Mucosa of descending colon (tissue), 3 donors: ENCODE data around the gene ALPL. TPM values are rescaled to one million over a fixed set of nuclear protein-coding genes. Genes with fewer than 3 reads are reported as not detected.

Experiments
- ATAC-seq: fragments of 200-7000 bp; cut with Tn5 transposase; one replicate; pipeline ENCODE4 v1.9.1; 2020; ENCODE audit warnings: mild to moderate bottlenecking, moderate library complexity
- DNase-seq, 3 donors: peaks; one replicate each; pipeline ENCODE4 v3.0.0-alpha.2; 2020
- H3K36me3 ChIP-seq: fragments of 200-600 bp; one replicate; pipeline ENCODE4 v1.8.0; 2021; ENCODE audit warnings: low read depth, mild to moderate bottlenecking
- H3K4me1 ChIP-seq: fragments of 200-600 bp; one replicate; pipeline ENCODE4 v1.8.0; 2021; ENCODE audit warnings: low read depth, mild to moderate bottlenecking
- H3K4me3 ChIP-seq: fragments of 200-600 bp; one replicate; pipeline ENCODE4 v1.8.0; 2021; ENCODE audit warnings: mild to moderate bottlenecking
- H3K9me3 ChIP-seq: fragments of 200-600 bp; one replicate; pipeline ENCODE4 v1.8.0; 2021; ENCODE audit warnings: mild to moderate bottlenecking
- intact Hi-C, 2 donors: fragments of 100-400 bp; cut with DNase I in 1 of 2; cut with micrococcal nuclease in 1 of 2; formaldehyde crosslinking; loops; one replicate each; pipeline versions ENCODE4 v1.11.0 to v1.11.1; 2022; cut with DNase I, micrococcal nuclease
- total RNA-seq, 3 donors: library from RNA; stranded (reverse); fragmentation: NEBNext Ultra II Directional in 2 of 3; extraction: Animal tissue kit (Norgen Biotek cat#: 25700) in 2 of 3; gene quantifications; one replicate each; pipeline versions ENCODE4 v1.2.1 to v1.2.4, GENCODE V29; 2021 to 2023
- TF ChIP-seq, protein P1 (sequence below): fragments of 200-600 bp; IDR thresholded peaks from one replicate; pipeline ENCODE4 v1.8.0; 2022; ENCODE audit warnings: antibody characterized with exemption, mild to moderate bottlenecking
- donor health status: DM: no; HTN: no; CAD: no; lungs with moderate emphysema.
- donor health status: DM: no; HTN: no; CAD: no.
- donor health status: DM: no; HTN: yes; CAD: no.

The ALPL gene
- total RNA-seq, 3 donors from 2014 or later = 0.82 to 2.7 (median 0.90) TPM

DNA sequence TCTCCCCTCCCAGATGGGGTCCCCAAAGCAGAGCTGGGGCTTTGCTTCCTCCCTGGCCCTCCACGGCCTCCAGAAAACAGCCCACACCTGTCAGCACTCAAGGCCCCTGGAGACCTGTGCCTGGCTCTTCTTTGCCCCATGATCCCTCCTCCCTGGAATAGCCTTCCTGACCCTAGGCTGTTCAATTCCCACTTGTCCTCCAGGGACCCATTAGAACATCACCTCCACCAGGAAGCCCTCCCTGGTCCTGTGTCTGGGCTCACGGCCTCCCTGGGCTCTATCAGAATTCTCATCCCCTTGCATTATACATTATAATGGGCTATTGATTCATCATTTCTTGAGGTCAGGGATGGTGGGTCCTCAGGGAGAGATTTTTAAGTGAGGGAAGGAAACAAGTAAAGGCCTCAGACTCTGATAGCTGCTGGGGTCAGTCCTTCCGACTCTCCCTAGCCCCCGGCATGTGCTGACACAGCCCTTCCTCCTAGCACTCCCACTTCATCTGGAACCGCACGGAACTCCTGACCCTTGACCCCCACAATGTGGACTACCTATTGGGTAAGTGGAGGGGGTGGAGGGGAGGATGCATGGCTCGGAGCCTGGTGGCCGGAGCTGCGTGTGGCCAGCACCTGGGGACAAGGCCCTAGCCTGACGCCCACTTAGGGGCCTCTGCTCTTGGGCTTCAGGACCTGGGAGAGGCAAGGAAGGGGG, 60.8 kb downstream of the ALPL start:
- ATAC-seq (no peak), DNase-seq (no peak)
- TF ChIP-seq, protein P1, sequence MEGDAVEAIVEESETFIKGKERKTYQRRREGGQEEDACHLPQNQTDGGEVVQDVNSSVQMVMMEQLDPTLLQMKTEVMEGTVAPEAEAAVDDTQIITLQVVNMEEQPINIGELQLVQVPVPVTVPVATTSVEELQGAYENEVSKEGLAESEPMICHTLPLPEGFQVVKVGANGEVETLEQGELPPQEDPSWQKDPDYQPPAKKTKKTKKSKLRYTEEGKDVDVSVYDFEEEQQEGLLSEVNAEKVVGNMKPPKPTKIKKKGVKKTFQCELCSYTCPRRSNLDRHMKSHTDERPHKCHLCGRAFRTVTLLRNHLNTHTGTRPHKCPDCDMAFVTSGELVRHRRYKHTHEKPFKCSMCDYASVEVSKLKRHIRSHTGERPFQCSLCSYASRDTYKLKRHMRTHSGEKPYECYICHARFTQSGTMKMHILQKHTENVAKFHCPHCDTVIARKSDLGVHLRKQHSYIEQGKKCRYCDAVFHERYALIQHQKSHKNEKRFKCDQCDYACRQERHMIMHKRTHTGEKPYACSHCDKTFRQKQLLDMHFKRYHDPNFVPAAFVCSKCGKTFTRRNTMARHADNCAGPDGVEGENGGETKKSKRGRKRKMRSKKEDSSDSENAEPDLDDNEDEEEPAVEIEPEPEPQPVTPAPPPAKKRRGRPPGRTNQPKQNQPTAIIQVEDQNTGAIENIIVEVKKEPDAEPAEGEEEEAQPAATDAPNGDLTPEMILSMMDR = no peak
- intact Hi-C loops = no loop called here
- no peaks in the 10 kb centered on the region for H3K9me3 ChIP-seq
- H3K4me3 ChIP-seq = no peak overlapping the region
- H3K4me1 ChIP-seq = no peaks in the 10 kb centered on the region
- no peaks in the 10 kb centered on the region for H3K36me3 ChIP-seq

DNA sequence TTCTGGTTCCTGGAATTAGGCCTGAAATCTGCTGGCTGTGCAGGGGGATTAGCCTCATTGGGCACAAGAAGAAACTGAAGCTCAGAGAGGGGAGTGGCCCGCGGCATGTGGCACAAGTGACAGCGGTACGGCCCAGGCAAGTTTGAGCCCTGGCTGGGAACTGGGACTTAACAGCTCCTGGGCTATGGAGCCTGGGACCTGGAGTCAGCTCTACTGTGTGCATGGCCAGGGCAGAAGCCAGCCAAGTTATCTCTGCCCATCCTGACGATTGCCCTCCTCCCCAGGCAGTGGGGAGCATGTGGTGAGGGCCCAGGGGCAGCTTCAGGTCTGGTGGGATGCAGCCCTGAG, 61.3 kb downstream of the ALPL start:
- intact Hi-C loops = no loop called here
- DNase-seq (no peak), ATAC-seq (no peak)
- TF ChIP-seq, protein P1 = no peak
- no peak overlapping the region for H3K4me3 ChIP-seq
- no peaks in the 10 kb centered on the region for H3K36me3 ChIP-seq
- no peaks in the 10 kb centered on the region for H3K4me1 ChIP-seq
- H3K9me3 ChIP-seq = no peaks in the 10 kb centered on the region

DNA sequence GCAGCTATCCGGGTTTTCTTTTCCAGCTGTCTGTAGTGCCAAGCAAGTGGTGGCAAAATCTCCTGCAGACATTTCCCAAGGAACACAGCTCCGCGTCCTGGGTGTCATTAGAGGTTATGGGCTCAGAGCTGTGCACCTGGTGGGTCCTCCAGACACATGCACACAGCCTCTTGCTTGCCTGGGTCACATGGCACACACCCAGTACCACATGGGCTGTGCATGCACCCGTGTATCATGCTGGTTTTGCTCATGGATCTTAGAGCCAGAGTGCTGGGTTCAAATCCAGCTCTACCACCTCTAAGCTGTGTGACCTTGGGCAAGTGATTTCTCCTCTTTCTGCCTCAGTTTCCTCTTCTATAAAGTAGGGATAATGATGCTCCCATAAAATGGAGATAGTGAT, 61.7 kb downstream of the ALPL start:
- no peak for ATAC-seq
- intact Hi-C loops = no loop called here
- no peaks in the 10 kb centered on the region for H3K9me3 ChIP-seq
- H3K36me3 ChIP-seq = no peaks in the 10 kb centered on the region
- no peak overlapping the region for H3K4me3 ChIP-seq
- TF ChIP-seq, protein P1 = no peak
- DNase-seq = no peak
- H3K4me1 ChIP-seq = no peaks in the 10 kb centered on the region

DNA sequence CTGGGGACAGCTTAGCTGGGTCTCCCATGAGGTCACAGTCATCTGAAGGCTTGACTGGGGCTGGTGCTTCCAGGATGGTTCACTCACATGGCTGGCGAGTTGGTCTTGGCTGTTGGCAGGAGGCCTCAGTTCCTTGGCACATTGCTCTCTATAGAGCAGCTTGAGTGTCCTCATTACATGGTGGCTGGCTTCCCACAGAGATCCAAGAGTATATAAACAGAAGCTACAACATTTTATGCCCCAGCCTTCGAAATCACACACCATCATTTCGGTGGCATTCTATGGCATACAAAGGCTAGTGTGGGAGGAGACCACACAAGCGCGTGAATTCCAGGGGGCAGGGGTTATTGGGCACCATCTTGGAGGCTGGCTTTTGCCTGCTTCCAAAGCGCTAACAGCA, 63.0 kb downstream of the ALPL start:
- no peaks in the 10 kb centered on the region for H3K9me3 ChIP-seq
- no peaks in the 10 kb centered on the region for H3K36me3 ChIP-seq
- TF ChIP-seq, protein P1 = no peak
- intact Hi-C loops = no loop called here
- ATAC-seq (no peak), DNase-seq (peak in 1 of 3 donors; percentile 11)
- H3K4me1 ChIP-seq = no peaks in the 10 kb centered on the region
- no peak overlapping the region for H3K4me3 ChIP-seq

DNA sequence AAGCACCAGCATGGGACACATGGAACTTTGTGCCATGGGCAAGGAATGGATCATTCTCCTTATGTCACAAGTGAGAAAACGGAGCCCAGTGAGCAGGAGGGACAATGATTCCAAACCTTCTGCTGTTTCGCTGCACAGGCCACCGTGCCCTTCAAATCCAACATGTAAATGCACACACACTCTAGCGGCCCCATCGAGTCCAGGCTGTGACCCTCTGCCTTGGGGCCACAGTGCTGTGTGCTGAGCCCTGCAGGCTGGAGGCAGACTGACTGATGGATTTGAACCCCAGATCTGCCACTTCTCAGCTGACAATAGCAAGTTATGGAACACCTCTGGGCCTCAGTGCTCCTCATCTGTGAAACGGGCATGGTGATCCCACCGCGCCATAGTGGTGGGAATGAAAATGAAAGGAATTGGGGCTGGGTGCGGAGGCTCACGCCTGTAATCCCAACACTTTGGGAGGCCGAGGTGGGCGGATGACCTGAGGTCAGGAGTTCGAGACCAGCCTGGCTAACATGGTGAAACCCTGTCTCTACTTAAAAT, 63.6 kb downstream of the ALPL start:
- Histone ChIP-seq H3K4me3 (no peak overlapping the region), H3K4me1 (no peaks in the 10 kb centered on the region), H3K36me3 (no peaks in the 10 kb centered on the region), H3K9me3 (no peaks in the 10 kb centered on the region)
- intact Hi-C loops = no loop called here
- TF ChIP-seq, protein P1 = no peak
- peak in 1 of 3 donors; percentile 9 for DNase-seq
- no peak for ATAC-seq
